Calu3 (cell line): ENCODE data around the gene CACNA2D2. TPM values are rescaled to one million over a fixed set of nuclear protein-coding genes. Genes with fewer than 3 reads are reported as not detected.
A peak's percentile ranks its signal among the peaks of the same experiment; 100 is the strongest.

Experiments used
- BruUV-seq: library from RNA; stranded (reverse); fragments of 400-500 nt; replicated peaks from 2 replicates; lab custom pipeline; 2021; lab: Mats Ljungman, UMichigan
- CTCF ChIA-PET: fragments of 300-600 bp; sonication (Branson Sonifier 250); formaldehyde crosslinking; loops from one replicate; lab custom pipeline; 2022; ENCODE audit warnings: antibody characterized with exemption; lab: Charles Lee
- DNase-seq: peaks from one replicate; pipeline ENCODE4 v3.0.0; 2022
- H3K27ac Mint-ChIP-seq: one replicate; pipeline ENCODE4 v1.8.0; 2022; ENCODE audit warnings: mixed read lengths; ENCODE audit not compliant: unreplicated experiment
- H3K27me3 Mint-ChIP-seq: one replicate; pipeline ENCODE4 v1.8.0; 2022; ENCODE audit warnings: mixed read lengths; ENCODE audit not compliant: unreplicated experiment
- H3K36me3 Mint-ChIP-seq: one replicate; pipeline ENCODE4 v1.8.0; 2022; ENCODE audit warnings: mild to moderate bottlenecking, moderate library complexity, mixed read lengths; ENCODE audit not compliant: insufficient read depth, unreplicated experiment
- H3K4me1 Mint-ChIP-seq: one replicate; pipeline ENCODE4 v1.8.0; 2022; ENCODE audit warnings: mild to moderate bottlenecking, low read depth, mixed read lengths; ENCODE audit not compliant: unreplicated experiment
- H3K4me3 Mint-ChIP-seq: one replicate; pipeline ENCODE4 v1.8.0; 2022; ENCODE audit warnings: mild to moderate bottlenecking, low read depth, moderate library complexity, mixed read lengths; ENCODE audit not compliant: unreplicated experiment
- H3K9me3 Mint-ChIP-seq: one replicate; pipeline ENCODE4 v1.8.0; 2022; ENCODE audit warnings: low read depth, mixed read lengths; ENCODE audit not compliant: unreplicated experiment
- intact Hi-C: fragments of 100-400 bp; cut with micrococcal nuclease; formaldehyde crosslinking; loops from one replicate; pipeline ENCODE4 v1.10.0; 2022; ENCODE audit not compliant: unreplicated experiment
- total RNA-seq: library from RNA; stranded (reverse); gene quantifications from 2 replicates; pipeline ENCODE4 v1.2.3, GENCODE V29; 2022
- TF ChIP-seq, protein P1 (sequence below): fragments of 200-600 bp; IDR thresholded peaks from one replicate; pipeline ENCODE4 v1.8.0; 2022; ENCODE audit warnings: antibody characterized with exemption; ENCODE audit not compliant: unreplicated experiment

Gene CACNA2D2
- total RNA-seq, 1 experiment from 2014 or later, result 0.12 TPM

DNA sequence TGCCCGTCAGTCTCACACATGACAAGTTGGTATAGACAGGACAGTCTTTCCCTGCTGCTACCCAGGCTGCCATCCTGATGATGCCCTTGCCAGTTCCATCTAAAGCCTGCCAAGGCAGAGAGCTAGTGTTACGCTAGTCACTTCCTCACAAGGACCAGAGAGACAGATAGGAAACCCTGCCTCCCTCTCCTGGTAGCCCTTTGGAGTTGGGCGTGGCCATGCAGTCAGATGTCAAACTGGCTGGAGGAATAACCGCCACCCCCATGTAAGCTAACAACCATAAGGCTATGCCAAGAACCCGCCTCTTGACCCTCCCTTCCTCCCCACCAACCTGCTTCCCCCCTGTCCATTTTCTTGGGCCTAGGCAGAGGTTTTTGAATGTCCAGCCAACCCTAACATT, 146.9 kb downstream of the CACNA2D2 start:
- H3K4me3 Mint-ChIP-seq, result peak overlapping the region; percentile 96
- no peaks in the 10 kb centered on the region for H3K9me3 Mint-ChIP-seq
- peaks cover 29% of the 10 kb centered on the region for H3K36me3 Mint-ChIP-seq
- DNase-seq, result no peak
- H3K4me1 Mint-ChIP-seq, result peaks cover 10% of the 10 kb centered on the region
- intact Hi-C loops, result no loop called here
- H3K27ac Mint-ChIP-seq, result no peak overlapping the region
- no TSS peak for BruUV-seq
- CTCF ChIA-PET, result interaction anchor here (0.6 kb wide), 1 partner anchor 84 kb away, joined by 4 read pairs; no protein-coding TSS in a partner anchor
- TF ChIP-seq, protein P1, sequence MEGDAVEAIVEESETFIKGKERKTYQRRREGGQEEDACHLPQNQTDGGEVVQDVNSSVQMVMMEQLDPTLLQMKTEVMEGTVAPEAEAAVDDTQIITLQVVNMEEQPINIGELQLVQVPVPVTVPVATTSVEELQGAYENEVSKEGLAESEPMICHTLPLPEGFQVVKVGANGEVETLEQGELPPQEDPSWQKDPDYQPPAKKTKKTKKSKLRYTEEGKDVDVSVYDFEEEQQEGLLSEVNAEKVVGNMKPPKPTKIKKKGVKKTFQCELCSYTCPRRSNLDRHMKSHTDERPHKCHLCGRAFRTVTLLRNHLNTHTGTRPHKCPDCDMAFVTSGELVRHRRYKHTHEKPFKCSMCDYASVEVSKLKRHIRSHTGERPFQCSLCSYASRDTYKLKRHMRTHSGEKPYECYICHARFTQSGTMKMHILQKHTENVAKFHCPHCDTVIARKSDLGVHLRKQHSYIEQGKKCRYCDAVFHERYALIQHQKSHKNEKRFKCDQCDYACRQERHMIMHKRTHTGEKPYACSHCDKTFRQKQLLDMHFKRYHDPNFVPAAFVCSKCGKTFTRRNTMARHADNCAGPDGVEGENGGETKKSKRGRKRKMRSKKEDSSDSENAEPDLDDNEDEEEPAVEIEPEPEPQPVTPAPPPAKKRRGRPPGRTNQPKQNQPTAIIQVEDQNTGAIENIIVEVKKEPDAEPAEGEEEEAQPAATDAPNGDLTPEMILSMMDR, result no peak
- no peaks in the 10 kb centered on the region for H3K27me3 Mint-ChIP-seq

DNA sequence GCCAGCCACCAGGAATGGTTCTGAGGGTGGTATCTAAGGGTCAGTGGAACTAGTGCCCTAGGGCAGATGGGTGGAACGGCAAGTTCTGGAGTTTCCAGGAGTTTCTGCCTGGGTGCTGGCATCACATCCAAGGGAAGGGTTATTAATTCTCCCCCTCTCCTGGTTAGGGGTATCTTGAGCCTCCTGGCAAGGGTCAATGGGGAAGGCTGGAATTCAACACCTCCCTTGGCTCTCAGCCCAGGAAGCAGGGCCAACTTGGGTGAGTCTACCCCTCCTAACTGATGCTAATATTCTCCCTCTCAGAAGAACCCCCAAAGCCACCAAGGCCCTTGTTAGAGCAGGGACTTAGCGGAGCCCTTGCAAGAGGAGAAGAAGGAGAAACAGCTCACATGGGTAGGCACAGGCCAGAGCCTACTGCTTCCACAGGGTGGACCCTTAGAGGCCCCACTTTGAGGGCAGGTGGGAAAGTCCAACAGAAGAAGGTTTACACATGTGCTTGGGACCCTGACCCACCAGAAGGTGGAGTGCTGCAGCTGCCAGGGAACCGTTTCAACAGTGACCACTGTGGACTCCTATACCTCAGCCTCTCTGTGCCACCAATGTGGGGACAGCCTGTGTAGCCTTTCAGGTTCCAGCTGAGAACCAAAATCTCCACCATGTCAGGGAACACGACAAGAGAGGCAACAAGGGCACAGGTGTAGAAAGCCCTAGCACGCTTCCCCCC, 147.4 kb downstream of the CACNA2D2 start:
- no peaks in the 10 kb centered on the region for H3K27me3 Mint-ChIP-seq
- no TSS peak for BruUV-seq
- TF ChIP-seq, protein P1, result no peak
- intact Hi-C loops, result no loop called here
- no peak overlapping the region for H3K4me3 Mint-ChIP-seq
- H3K9me3 Mint-ChIP-seq, result no peaks in the 10 kb centered on the region
- peaks cover 34% of the 10 kb centered on the region for H3K36me3 Mint-ChIP-seq
- peaks cover 10% of the 10 kb centered on the region for H3K4me1 Mint-ChIP-seq
- H3K27ac Mint-ChIP-seq, result no peak overlapping the region
- no peak for DNase-seq
- CTCF ChIA-PET, result interaction anchor here (0.6 kb wide), 2 partner anchors 25 to 83 kb away, joined by 4 read pairs; no protein-coding TSS in a partner anchor

DNA sequence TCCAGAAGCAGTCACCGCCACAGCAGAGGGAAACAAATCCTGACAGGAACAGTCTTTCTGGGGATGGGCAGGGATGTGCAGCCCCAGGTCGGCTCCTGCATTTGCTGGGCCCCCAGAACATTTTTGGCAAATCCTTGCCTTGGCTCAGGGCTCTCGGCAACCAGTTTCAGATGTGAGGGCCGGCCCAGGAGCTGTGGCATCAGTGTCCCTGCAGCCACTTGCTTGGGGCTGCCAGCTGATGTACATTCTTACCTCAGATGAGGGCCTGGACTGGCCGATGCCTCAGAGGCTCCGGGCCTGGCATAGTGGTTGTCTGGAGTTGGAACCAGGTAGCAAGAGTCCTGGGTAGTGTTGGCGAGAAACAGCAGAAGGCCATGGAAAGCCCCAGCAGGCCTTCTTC, 148.6 kb downstream of the CACNA2D2 start:
- Mint-ChIP-seq H3K27me3 (no peaks in the 10 kb centered on the region), H3K4me1 (peaks cover 17% of the 10 kb centered on the region), H3K4me3 (no peak overlapping the region), H3K36me3 (peaks cover 43% of the 10 kb centered on the region), H3K9me3 (no peaks in the 10 kb centered on the region), H3K27ac (no peak overlapping the region)
- BruUV-seq, result no TSS peak
- intact Hi-C loops, result no loop called here
- no peak for DNase-seq
- TF ChIP-seq, protein P1, result no peak
- CTCF ChIA-PET, result no interaction called here

DNA sequence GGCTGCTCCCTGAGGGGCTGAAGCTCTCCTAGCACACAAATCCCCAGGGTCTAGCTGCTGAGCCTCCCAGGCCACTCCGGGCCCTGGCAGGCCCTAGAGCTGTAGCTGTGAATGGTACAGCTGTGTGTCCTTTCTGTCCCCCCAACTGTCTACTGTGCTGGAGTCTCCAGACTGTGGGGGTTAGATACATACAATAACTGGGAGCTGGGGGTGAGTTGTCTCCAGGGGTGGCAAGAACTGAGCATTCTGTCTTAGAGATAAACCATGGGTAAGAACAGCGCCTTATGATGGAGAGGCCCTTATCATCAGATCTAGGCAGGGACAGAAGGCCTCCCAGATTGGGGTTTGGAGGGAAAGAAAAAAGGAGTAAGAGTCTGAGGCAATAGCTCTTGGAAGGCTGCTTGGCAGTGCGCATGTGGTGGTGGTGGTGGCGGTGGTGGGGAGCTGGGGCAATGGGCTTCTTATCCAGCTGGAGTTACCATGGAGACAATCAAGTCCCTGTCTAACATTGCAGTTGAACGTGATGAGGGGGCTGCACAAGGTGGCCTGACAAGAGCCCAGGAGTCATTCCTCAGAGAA, 149.2 kb downstream of the CACNA2D2 start:
- CTCF ChIA-PET, result no interaction called here
- Mint-ChIP-seq H3K9me3 (no peaks in the 10 kb centered on the region), H3K4me1 (peaks cover 19% of the 10 kb centered on the region), H3K27me3 (no peaks in the 10 kb centered on the region), H3K36me3 (peaks cover 39% of the 10 kb centered on the region), H3K4me3 (no peak overlapping the region), H3K27ac (no peak overlapping the region)
- TF ChIP-seq, protein P1, result no peak
- no TSS peak for BruUV-seq
- DNase-seq, result no peak
- intact Hi-C loops, result no loop called here
